Limb (tissue), 2 donors: ENCODE results near the gene SLMAP.

Source experiments
- DNase-seq, 2 donors: peaks; one replicate each; pipeline ENCODE4 v3.0.0-alpha.2; 2016; ENCODE audit errors: extremely low spot score in 2 of 2

SLMAP gene, protein sequence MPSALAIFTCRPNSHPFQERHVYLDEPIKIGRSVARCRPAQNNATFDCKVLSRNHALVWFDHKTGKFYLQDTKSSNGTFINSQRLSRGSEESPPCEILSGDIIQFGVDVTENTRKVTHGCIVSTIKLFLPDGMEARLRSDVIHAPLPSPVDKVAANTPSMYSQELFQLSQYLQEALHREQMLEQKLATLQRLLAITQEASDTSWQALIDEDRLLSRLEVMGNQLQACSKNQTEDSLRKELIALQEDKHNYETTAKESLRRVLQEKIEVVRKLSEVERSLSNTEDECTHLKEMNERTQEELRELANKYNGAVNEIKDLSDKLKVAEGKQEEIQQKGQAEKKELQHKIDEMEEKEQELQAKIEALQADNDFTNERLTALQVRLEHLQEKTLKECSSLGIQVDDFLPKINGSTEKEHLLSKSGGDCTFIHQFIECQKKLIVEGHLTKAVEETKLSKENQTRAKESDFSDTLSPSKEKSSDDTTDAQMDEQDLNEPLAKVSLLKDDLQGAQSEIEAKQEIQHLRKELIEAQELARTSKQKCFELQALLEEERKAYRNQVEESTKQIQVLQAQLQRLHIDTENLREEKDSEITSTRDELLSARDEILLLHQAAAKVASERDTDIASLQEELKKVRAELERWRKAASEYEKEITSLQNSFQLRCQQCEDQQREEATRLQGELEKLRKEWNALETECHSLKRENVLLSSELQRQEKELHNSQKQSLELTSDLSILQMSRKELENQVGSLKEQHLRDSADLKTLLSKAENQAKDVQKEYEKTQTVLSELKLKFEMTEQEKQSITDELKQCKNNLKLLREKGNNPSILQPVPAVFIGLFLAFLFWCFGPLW

DNA sequence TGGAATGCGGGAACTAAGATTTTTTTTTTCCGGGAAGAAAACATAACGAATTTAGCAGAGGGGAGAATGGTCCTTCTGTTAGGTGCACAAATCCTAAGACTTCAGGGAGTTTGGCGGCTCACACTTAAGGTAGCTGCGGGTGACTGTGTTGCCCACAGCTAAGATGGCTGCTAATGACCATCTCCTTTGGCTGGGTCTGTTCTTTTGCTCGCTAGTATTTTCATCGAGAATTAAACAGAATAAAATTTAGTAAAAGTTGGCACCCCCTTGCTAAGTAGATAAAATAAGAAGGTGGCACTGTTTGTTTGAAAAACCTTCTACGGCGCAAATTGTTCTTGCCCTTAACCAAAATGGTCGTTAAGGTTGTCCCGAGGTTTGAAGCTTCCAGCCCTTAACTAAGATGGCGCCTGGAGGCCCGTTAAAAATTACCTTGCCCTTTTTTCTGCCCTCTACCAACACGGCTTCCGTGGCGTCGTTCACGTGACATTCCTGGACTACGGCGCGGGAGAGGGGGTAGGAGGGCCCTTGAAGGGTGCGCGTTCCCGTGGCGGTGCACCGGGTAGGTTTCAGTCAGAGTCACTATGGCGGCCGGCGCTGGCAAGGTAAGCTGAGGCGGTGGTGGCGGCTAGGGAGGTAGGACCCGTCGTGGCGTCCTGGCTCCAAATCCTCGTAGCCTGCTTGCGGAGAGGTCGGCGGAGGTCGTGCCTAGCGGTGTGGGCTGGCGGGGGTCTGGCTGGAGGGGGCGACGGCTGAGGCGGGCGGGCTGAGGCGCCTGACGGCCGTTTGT, at the start of gene SLMAP:
TSS of gene SLMAP (plus strand) at position 569 of the 787 bp plus-strand sequence. CDS start 1,343 bp downstream, outside the sequence.
- peak; percentile 95 to 97 for DNase-seq

DNA sequence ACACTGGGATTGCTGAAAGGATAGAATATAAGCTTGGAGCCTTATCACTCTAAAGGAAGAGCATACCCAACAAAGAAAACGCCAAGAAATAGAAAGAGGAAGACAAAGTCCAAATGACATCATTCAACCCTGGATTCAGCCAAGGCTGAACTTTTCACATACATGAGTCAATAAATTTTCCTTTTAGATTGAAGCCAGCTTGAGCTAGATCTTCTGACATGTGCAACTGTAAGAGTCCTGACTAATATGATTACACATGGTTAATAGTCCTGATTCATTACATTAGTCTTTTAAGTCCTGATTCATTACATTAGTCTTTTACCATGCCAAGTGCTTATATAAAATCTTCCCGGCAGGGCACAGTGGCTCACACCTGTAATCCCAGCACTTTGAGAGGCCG, 49.6 kb upstream of the SLMAP start:
- DNase-seq: no peak

DNA sequence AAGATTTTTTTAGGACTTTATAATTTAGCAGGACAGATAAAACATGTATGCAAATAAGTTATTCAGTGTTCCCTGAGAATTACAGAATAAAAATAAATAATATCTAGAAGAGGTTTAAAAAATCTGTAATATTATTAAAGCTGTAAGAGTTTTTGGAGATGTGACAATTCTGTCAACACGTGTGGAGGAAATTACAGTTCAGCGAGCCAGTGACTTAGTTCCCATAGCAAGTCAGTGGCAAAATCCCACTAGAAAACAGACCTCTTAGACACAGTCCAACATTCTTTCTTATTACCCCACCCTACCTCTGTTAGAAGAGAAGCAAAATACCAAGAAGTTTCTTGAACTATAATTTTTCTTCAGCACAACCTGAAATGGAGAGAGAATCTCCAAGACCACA, 47.1 kb upstream of the SLMAP start:
- DNase-seq: peak in 1 of 2 donors; percentile 20

DNA sequence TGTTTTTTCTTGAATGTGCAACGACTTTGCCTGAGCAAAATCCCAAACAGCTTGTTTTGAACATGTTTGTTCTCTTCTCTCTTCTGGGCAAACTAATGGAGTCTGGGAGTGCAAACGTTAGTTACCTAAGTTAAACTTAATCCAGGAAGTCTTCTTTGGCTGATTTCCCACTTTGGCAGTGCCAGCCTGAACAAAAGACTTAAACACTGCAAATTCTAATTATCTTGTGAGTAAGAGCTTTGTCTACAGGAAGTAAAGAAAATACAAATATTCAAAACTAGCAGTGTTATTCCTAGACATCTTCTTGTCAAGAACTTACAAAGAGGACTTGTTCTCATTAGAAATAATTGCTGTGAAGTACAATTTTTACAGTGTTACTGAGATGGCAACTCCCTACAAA, 46.5 kb upstream of the SLMAP start:
- no peak for DNase-seq

DNA sequence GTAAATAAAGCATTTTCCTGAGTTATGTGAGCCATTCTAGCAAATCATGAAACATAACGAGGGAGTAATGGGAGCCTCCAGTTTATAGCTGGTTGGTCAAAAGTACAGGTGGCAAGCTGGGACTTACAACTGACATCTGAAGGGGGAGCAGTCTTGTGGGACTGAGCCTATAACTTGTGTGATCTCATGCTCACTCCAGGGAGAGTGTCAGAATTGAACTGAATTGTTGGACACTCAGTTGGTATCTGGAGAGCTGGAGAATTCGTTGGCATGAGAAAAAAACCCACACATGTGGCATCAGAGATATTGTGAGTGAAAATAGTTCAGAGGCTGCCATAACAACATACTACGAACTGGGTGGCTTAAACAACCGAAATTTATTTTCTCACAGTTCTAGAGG, 40.4 kb upstream of the SLMAP start:
- DNase-seq: no peak

DNA sequence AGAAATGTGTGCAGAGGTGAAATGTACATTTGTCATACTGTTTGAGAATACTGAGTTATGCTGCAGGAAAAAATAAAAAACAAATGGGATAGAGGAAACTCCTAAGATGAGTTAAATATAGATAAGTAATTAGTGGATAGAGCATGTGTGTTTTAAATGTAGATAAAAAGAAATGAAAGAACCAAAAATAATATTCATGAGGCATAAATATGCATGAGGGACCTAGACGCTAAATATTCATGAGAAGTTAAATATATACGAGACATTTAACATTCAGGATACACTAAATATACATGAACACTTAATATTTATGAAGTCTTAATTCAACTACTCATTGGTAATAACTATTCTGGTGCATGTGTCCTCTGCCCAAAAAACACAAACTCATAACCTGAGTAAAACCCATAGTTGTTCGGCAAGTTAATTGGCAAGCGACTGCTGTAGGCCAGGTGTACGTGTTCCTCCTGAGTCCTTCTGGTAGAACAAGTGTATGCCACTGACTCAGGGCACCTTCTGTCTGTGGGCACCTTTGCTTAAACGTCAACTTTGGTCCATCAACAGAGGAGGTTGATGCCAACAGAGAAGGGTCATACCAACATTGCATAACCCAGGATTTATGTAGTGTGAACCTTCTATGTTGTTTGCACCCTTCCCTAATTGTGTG, 38.8 kb upstream of the SLMAP start:
- DNase-seq: no peak

DNA sequence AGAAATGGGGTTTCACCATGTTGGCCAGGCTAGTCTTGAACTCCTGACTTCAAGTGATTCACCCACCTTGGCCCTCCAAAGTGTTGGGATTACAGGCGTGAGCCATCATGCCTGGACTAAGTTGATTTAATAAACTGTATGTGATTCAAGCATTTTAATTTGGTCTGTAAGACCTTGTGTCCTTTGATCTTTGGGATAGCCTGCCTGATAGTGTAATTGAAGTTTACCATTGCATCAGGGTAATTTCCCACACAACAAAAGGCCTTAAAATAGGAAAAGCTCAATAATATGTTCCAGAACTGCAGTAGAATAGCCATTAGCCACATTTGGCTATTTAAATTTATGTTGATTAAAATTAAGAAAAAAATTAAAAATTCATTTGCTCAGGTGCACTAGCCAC, 38.0 kb upstream of the SLMAP start:
- DNase-seq: no peak

DNA sequence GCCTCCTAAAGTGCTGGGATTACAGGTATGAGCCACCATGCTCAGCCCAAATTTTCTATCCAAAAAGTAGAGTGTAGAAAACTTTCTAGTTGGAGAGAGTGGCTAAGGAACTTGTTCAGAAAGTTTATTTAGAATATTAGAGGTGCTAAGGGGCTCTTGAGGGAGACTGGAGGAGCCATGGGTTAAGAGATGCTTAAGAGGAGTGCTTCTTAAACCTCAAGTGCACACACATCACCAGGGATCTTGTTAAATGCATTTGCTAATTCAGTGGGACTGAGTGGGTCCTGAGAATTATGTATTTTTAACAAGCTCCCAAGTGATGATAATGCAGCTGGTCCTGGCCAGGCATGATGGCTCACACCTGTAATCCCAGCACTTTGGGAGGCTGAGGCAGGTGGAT, 29.7 kb upstream of the SLMAP start:
- DNase-seq: no peak

DNA sequence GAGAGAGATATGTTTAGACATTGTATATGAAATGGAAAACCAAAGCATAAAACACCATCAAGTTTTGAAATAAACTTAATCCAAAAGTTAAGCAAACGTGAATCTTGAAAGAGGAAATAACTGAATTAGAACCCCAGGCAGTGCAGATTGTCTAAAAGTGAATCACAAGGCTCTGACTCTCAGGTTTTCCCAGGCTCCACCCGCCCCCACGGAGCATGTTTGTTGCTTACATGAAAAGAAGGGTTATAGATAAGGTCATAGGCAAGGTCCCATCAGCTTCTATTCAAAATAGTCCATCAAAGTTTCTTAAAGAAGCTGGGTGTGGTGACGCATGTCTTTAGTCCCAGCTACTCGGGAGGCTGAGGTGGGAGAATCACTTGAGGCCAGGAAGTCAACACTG, 29.0 kb upstream of the SLMAP start:
- no peak for DNase-seq

DNA sequence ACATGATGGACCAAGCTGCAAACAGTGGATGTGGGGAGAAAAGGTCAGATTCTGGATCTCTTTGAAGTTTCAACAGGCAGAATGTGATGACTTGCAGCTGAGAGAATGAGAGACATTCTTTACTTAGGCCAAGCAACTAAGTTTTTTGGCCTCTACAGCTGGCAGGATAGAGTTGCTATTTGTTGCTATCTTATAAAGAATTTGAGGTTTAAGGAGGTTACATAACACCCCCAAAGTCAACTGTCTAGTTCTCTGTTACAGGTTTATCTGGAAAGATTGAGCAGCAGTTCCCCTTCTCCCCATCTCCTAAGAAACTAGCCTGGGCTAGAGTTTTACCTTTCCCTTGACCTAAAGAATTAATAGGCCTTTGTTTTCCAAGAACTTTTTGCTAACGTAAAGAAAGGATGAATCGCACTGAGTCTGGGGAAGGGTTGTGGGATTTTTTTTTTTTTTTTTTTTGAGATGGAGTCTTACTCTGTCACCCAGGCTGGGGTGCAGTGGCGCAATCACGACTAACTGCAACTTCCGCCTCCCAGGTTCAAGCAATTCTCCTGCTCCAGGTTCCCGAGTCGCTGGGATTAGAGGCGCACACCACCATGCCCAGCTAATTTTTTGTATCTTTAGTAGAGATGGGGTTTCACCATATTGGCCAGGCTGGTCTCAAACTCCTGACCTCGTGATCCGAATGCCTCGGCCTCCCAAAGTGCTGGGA, 26.6 kb upstream of the SLMAP start:
- no peak for DNase-seq

DNA sequence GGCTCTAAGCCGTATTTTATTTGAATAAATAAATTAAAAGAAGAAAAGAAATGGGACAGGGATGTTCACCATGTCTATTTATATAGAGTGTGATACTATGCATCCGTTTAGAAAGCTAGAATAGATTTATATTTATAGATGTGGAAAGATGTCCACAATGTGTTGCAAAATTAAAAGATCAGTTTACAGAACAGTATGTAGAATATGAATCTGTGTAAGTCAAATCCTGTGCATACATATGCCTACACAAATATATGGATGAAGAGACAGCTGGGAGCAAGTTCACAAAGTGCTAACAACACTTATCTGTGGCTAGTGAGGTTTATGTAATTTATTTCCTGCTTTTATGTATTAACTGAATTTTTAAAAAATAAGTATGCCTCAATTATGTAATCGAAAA, 25.4 kb upstream of the SLMAP start:
- DNase-seq: no peak

DNA sequence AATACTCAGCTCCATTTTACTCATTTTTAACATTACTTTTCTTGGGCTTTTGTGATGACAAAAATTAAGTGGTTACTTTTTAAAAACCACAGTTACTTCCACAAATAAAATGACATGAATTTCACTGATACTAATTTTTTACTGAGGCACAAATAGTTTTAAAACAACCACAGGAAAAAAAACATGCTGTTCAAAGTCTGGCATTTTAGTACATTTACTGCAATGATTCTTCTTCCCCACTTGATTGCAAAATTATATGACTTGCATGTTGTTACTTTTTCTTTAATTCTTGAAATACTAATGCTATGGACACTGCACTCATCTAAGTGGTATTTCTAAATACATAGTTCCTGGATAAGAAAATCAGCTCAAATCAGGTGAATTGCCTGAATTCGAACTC, 24.8 kb upstream of the SLMAP start:
- DNase-seq: no peak

DNA sequence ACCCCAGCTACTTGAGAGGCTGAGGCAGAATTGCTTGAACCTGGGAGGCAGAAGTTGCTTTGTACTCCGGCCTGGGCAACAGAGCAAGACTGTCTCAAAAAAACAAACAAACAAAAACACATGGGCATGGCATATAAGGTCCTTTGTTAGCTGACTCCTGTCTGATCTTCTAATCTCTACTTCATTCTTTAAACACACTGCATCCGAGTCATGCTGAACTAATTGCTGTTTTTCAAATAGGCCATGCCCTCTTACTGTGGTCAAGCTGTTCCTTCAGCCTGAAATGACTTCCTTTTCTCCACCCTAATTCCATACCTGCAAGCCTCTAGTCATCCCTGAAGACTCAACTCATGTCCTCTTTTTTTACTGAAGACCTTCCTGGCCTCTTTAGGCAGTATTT, 22.3 kb upstream of the SLMAP start:
- no peak for DNase-seq

DNA sequence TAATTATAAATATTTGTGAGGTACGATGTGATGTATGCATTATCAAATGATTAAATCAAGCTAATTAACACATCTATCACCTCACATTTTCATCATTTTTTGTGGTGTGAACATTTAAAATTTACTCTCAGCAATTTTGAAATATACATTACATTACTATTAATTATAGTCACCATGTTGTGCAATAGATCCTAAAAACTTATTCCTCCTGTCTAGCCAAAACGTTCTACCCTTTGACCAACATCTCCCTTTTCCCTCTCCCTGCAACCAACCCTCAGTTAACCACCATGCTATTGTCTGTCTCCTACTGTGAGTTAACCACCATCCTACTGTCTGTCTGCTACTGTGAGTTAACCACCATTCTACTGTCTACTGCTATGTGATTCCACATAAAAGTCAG, 20.7 kb upstream of the SLMAP start:
- no peak for DNase-seq

DNA sequence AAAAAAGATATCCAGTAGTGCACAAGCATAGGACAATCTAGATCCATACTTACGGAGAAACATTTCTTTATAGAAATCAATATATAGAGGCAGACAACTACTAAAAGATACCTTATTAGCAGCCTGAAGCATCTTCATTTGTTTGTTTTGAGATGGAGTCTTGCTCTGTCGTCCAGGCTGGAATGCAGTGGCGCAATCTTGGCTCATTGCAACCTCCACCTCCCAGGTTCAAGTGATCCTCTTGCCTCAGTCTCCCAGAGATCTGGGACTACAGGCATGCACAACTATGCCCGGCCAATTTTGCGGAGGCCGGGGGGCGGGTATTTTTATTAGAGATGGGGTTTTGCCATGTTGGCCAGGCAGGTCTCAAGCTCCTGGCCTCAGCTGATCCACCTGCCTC, 18.3 kb upstream of the SLMAP start:
- no peak for DNase-seq

DNA sequence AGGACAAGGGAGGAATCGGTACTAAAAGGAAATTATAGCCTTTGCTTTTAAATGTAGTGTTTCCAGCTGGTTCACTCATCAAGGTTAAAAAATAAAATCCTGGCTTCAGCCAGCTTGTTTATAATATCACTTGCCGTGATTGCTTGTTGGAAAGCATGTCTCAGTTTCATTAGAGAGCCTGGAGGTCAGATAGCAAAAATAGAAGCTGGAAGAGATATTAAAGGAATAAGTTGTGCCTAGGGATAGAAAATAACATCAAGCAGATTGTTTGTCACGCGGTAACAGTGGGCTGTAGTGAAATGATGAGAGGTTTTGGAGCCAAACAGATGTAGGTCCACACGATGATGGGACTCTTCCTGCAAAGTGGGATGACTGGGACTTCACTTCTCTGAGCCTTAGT, 17.7 kb upstream of the SLMAP start:
- no peak for DNase-seq

DNA sequence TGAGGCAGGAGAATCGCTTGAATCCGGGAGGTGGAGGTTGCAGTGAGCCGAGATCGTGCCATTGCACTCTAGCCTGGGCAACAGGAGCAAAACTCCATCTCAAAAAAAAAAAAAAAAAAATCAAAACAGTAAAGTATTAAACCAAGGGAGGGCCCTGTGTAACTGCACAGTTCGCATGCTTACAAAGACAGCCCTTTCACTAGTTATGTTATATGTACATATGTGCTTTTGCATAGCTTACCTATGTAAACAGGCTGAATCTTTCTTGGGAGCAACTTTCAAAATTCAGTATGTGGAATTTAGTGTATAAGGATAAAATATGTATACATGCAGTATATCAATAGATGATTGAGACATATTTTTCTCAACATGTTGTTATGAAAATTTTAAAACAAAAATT, 16.1 kb upstream of the SLMAP start:
- no peak for DNase-seq

DNA sequence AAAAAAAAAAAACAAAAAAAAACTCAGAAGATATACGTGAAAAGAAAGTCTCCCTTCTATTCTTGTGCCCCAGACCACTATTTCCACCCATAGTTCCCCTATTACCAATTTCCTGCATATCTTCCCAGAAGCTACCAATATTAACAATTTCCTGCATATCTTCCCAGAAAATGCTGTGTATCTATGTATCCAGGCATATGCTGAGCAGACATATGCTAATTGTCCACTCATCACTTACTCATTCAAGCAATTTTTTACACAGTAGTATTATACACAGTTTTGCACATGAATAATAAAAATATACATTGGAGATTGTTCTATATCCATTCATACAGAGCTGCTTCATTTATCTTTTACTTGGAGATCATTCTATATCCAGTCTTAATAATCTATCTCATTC, 12.6 kb upstream of the SLMAP start:
- no peak for DNase-seq

DNA sequence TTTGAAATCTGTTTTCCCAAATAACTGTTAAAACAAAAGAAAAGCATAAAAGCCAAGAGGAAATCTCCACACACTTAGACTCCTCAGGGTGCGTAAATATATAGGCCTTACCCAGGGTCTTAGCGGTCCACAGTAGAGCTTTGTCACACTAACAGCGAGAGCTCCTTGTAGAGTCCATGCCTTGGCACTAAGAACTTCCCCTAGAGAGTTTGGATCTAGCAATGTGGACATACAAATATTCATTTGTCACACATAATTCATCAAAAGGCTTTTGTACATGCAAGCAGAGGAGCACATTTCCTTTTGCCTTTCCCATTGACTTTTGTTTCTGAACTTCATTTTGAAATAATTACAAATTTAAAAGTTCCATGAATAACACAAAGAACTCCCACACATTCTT, 11.0 kb upstream of the SLMAP start:
- DNase-seq: no peak

DNA sequence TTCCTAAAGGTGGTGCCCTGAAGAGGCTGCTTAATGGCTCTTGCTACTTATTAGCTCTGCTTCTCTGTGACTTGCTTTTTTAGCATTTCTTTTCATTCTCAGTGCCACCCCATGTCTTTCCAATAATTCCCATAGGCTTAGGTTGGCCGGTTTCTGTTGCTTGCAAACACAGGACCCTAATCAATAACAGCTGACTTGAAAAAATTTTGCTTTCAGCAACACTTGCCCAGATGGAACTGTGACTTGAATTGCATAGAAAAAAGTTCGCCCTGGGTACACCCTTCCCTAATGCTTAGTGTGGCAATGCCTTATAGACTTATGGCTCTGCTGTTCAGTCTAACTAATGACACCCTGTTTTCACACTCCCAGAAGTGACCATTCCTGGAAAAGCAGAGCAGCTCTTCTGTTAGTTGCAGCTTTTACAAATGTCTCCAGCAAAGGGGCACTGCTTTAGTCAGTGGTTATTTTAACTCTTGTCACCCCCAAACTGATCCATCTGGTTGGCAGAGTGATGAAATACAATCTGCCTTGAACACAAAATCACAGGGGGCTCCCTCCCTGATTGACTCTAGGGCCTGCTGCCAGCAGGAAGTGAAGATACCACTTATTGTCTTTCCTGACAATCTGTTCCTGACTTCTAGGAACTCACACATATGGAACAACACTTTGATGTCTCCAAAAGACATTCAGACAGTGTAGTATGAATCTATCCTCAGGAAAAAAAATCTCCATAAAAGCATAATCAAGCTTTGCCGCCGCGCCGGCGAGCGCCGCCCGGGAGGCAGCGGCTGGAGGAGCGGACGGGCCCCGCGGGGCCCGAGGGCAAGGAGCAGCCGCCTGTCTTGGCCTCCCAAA, 9.7 kb upstream of the SLMAP start:
- DNase-seq: no peak
